SH-SY5Y (cell line): ENCODE measurements around the gene PRRG4.

ENCODE experiments used
- GATA2 ChIP-seq: IDR thresholded peaks from 2 replicates; pipeline ENCODE4 v1.6.1; 2011; ENCODE audit warnings: mild to moderate bottlenecking, low read depth, low read length
- GATA3 ChIP-seq: IDR thresholded peaks from 2 replicates; pipeline ENCODE4 v1.6.1; 2011; ENCODE audit warnings: low read depth, mild to moderate bottlenecking, low read length, moderate library complexity

Gene PRRG4

DNA sequence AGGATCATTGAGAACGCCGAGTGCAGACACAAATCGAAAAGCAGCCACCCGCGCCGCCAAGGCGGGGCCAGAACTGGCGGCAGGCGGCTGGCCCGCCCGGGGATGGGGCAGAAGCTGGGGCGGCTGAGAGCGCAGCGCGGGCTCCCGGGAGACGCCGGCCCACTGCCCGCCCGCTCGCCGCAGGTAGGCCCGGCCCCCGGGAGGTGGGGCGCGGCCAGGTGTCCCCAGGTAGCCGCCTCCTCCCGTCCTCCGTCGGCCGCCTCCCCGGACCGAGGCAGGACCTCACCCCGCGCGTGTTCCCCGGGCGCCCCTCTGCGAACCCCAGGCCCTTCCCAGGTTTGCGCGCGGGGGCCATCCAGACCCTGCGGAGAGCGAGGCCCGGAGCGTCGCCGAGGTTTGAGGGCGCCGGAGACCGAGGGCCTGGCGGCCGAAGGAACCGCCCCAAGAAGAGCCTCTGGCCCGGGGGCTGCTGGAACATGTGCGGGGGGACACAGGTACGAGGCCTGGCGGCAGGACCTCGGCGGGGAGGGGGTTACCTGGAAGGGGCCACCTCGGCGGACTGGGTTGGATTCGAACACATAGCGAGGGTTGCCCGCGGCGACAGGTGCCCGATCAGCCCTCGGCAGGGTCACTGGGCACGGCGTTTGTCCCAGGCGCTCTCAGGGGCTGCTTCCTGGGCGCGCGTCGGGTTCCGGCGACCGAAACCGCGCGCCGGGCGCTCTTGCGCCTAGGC lies at the start of gene PRRG4:
TSS of gene PRRG4 (plus strand) at position 248 of the 733 bp plus-strand sequence. CDS start 603 bp downstream, outside the sequence.
- no peak for TF ChIP-seq GATA2
- no peak for TF ChIP-seq GATA3

DNA sequence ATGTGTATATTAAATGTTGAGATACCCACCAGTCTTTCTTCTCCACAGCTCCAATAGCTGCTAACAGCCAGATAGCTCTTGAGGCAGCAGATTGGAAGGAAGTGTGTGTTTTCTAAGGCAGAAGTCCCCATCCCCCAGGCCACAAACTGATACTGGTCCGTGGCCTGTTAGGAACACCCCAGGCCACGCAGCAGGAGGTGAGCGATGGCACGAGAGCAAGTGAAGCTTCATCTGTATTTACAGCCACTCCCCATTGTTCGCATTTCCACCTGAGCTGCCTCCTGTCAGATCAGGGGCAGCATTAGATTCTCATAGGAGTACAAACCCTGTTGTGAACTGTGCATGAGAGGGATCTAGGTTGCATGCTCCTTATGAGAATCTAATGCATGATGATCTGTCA lies 48.0 kb upstream of the PRRG4 start:
- TF ChIP-seq GATA3 (no peak), GATA2 (no peak)

DNA sequence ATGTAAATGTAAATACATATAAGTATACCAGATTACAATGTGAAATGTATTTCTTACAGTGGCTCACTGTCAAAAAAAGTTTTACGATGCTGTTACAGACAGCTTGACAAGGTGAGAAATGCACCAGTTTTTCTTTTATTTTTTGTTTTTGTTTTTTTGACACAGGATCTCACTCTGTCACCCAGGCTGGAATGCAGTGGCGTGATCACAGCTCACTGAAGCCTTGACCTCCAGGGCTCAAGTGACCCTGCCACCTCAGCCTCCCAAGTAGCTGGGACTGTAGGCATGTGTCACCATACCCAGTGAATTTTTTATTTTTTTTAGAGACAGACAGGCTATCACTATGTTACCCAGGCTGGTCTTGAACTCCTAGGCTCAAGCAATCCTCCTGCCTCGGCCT lies 44.5 kb upstream of the PRRG4 start:
- TF ChIP-seq GATA2 (no peak), GATA3 (no peak)

DNA sequence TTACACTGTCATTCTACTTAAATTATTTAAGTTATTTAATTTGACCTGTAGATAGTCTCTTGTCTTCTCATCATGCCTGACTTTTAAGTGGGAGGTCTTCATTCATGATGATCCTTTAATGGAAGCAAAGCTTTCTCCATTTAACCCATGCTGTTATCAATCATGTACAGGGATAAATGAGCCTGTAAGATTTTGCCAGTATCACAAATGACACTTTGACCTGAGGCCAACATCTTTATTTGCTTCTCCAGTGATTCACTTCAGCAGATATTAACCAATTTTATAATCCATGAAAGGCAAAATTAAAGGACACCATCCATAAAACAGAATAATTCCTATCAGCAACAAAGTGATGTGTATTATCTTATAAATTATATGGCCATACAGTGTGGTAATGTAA lies 42.9 kb upstream of the PRRG4 start:
- no peak for TF ChIP-seq GATA2
- no peak for TF ChIP-seq GATA3

DNA sequence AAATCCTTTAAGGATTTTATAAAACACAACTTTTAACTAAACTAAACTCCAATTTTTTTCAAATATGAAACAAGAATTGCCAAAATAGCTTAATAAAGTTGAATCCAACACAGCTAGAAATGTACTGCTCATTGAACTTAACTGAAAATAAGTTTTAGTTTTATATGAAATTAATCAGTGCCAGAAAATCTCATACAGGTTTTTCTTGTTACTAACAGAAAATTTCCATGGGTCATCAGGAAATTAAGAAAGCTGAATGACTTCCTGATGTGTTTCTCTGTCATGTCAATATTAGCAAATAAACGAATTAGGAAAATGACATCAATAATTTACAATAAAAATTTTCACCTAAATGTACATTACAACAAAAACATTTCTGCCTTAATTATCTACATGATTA lies 38.8 kb upstream of the PRRG4 start:
- TF ChIP-seq GATA3, result no peak
- TF ChIP-seq GATA2, result no peak

DNA sequence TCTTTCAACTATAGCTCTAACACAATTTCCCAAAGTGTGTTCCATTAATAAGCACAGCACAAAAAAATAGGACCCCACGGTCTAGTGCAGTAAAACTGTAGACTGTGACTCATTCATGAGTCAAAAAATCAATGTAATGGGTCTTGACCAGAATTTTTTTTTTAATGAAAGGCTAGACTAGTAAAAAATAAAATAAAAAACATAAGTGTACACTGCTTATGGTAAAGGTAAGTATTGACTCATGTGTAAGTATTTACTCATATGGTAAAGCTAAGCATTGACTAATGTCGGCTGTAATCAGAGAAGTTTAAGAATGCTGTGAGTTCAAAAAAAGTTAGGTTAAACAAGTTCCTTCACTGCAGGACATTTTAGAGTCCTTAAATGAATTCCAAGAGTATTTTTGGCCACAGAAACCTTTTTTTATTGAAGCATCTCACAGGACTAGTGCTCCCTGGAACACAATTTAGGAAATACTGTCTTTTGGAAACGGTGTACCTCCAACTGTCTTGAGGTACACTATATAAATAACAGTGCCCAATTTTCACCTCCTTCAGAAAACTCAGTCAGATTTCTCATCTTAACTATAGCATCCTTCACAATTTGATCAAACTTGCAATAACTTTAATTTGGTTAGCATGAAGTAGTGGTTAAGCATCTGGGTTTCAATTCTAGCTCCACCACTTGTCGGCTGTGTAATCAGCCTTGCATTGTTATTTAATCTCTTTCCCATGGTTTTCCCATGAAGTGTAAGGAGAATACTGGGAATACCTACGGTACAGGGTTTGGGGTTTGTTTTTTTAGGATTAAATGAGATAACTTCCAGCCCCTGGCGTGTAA lies 37.4 kb upstream of the PRRG4 start:
- TF ChIP-seq GATA3 (no peak), GATA2 (no peak)

DNA sequence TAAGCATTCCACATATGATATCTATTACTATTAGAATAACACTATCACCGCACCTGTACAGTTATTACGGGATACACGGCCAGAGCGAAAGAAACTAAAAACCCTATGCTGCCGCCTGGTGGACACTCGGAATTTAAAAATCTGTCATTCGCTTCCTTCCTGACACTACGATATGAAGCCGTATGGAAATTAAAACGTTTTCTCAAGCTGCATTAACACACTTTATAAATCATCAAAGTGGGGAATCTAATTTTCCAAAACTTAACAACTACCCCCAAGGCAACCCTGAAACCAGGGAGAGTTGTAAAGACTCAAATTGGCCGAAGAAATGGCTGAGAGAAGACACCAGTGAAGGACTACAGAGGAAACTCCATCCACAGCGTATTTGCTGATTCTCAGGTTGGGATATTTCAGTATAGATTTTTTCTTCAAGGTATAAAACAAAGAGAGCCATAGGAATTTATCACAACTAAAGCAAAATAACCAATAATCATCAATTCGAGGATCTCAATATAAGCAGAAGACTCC lies 36.7 kb upstream of the PRRG4 start:
- TF ChIP-seq GATA3, result no peak
- TF ChIP-seq GATA2, result no peak

DNA sequence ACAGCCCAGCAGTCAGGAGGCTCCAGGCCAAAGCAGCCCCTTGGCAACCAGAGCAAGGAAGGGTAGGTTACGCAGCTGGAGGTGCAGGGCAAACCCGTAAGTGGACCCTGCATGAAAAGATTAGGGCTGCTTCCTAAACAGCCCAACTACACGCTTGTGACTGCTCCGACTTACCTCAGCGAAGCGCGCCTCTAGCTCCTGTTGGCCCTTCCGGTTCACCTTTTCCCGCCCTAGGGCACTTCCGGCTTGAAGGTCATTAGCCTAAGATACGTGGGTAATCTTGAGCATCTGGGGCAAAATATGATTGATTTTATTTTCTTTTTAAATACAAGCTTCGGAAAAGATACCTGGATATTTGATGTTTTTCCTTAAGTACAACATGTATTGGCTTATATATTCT lies 35.3 kb upstream of the PRRG4 start, which contains the start of gene CCDC73:
TSS of gene CCDC73 (minus strand) at position 224 of the 400 bp plus-strand sequence. CDS start 34,419 bp downstream, outside the sequence.
- TF ChIP-seq GATA2 (no peak), GATA3 (no peak)

DNA sequence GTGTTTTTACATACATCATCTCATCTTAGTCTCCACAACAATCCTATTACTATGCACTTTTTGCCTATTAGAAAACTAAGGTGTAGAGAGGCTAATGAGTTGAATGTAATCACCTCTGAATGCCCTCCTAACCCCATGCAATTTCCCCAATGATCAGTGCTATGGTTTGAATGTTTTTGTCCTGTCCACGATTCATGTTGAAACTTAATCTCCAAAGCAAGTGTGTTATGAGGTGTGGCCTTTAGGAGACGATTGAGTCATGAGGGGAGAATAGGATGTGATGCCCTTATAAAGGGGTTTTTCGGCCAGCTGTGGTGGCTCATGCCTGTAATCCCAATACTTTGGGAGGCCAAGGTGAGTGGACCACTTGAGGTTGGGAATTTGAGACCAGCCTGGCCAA lies 33.3 kb upstream of the PRRG4 start:
- TF ChIP-seq GATA2 (no peak), GATA3 (no peak)

DNA sequence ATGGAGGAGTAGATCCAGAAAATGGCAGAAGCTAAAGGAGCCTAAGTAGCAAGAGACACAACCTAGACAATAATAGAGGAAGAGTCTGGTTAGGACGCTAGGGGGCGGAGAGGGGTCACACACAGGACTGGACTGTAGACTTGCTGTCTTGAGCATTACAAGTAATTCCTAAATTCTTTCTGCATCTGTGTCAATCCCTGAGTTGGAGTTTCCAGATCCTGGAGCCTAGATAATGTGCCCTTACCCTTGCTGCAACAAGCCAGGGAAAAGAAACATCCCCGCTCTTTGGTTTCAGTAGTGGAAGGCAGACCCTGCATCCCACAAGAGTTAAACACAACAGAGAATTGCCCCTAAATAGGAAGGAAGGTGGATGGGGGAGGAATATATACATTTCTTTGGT lies 20.4 kb upstream of the PRRG4 start:
- TF ChIP-seq GATA2, result no peak
- TF ChIP-seq GATA3, result no peak

DNA sequence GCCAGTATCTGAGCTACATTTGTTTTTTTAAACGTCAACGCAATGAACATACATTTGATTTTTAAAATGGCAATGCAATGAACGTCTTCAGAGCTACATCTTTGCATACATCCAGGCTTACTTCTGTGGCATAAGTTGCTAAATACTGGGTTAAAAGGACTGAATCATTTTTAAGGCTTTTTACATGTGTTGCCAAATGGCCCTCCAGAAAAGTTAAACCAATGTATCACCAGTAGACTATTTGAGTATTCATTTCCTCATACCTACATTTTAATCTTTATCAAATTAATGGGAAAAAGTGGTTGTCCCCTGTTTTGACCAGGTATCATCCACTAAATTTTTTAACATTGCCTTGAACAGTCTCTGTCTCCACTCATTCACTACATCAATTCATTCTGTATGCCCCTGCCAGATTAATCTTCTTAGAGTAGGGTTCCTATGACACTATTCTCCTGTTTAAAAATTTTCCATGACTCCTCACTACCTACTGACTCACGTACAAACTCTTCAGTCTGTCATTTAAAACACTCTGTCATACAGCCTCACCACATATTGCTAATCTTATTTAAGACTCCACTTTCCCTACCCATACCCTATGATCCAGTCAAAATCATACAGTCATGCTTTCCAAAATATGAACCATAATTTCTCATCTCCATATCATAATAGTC lies 12.4 kb upstream of the PRRG4 start:
- TF ChIP-seq GATA2 (no peak), GATA3 (no peak)

DNA sequence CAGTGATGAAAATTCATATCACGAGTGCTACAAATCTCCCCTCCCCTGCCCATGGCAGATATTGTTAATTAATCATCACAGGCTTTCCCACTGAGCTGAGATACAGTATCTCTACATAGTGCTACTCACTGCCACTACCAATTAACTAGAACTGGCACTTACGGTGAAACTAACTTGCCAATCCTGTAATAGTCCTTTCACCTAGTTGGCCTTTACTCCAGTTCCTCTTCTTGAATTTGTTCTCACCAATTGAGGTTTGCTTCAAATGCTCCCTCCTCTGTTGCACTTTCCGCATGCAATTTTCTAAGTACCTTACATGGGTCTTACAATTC lies 11.9 kb upstream of the PRRG4 start:
- TF ChIP-seq GATA2 (no peak), GATA3 (no peak)

DNA sequence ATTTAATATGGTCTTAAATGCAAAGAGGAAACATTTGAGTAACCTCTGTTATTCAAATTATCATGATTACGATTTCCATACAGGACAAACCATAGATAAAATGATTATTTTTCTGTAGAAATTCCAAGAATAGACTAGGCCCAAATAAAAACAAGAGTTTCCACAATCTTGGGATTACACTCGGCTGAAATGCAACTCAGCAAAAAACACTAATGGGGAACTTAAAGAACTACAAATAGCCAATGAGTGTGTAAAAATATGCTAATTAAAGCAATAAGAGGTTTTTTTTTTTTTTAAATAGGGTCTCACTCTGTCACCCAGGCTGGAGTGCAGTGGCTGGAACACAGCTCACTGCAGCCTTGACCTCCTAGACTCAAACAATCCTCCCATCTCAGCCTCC lies 10.5 kb upstream of the PRRG4 start:
- no peak for TF ChIP-seq GATA3
- no peak for TF ChIP-seq GATA2

DNA sequence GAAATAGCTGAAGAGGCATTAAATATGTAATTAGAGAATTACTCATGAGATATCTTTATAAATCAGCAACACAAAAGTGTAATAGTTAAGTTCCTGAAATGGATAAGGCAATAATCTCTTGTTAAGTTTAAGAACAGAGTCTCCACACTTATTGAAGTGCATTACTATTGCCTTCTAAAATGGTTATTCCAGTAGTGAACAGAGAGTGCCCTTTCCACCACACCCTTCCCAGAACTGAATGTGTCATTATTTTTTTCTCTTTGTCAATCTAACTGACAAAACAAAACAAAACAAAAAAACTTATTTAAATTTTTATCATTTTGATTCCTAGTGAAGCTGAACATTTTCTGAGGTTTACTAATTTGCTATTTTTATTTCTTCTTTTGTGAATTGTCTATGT lies 9.2 kb upstream of the PRRG4 start:
- no peak for TF ChIP-seq GATA2

DNA sequence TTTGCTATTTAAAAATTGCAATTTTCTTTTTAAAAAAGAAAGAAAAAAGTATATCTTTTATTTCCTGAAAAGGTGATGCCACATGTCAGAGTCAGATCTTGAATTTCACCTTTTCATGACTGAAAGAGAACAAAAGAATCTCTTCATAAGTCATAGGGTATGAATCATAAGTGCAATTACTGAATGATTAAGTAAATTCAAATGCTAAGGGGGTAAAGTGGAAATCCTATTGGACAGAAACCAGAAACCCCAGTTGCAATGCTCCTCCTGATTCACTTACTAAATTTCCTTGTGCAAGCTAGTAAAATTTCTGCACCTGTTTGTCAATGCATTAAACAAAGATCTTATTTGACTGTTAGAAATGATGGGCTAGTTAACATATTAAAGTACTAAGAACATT lies 8.2 kb upstream of the PRRG4 start:
- TF ChIP-seq GATA3 (no peak), GATA2 (no peak)
